HG03457 (cell line): Measurements from ENCODE around the gene SUMO3.
"Not testable (repeated sequence)": the region's sequence is repeated elsewhere in the genome, so short reads cannot be mapped to it uniquely, and the experiment has no call there.

ENCODE experiments used
- ATAC-seq: cut with Tn5 transposase; IDR thresholded peaks from one replicate; pipeline ENCODE4 v1.9.1; 2021; ENCODE audit warnings: moderate number of reproducible peaks; ENCODE audit not compliant: unreplicated experiment

Gene SUMO3

GRCh38 chr21:44847261-44848056 lies 29.6 kb upstream of the SUMO3 start:
- ATAC-seq, result no peak

GRCh38 chr21:44846485-44847260 lies 28.8 kb upstream of the SUMO3 start:
- no peak for ATAC-seq

- ATAC-seq, result no peak
Measured at GRCh38 chr21:44846224-44846484, 28.3 kb upstream of the SUMO3 start.

GRCh38 chr21:44845418-44846223 lies 27.8 kb upstream of the SUMO3 start:
- no peak for ATAC-seq

GRCh38 chr21:44844256-44844655 lies 26.4 kb upstream of the SUMO3 start:
- ATAC-seq, result no peak

- ATAC-seq, result no peak
Measured at GRCh38 chr21:44842721-44843445, 25.0 kb upstream of the SUMO3 start.

GRCh38 chr21:44842087-44842486 lies 24.2 kb upstream of the SUMO3 start:
- ATAC-seq, result no peak

GRCh38 chr21:44840771-44841170 lies 22.9 kb upstream of the SUMO3 start:
- ATAC-seq, result no peak

GRCh38 chr21:44838951-44839350 lies 21.1 kb upstream of the SUMO3 start:
- no peak for ATAC-seq

GRCh38 chr21:44838039-44838895 lies 20.4 kb upstream of the SUMO3 start:
- ATAC-seq, result no peak

GRCh38 chr21:44837537-44837936 lies 19.7 kb upstream of the SUMO3 start:
- ATAC-seq, result no peak

- no peak for ATAC-seq
Measured at GRCh38 chr21:44836666-44837471, 19.0 kb upstream of the SUMO3 start.

- ATAC-seq, result no peak
Measured at GRCh38 chr21:44836349-44836665, 18.4 kb upstream of the SUMO3 start.

- ATAC-seq, result no peak
Measured at GRCh38 chr21:44835647-44835973, 17.7 kb upstream of the SUMO3 start.

GRCh38 chr21:44834951-44835646 lies 17.2 kb upstream of the SUMO3 start:
- ATAC-seq, result no peak

- no peak for ATAC-seq
Measured at GRCh38 chr21:44834231-44834950, 16.5 kb upstream of the SUMO3 start.

- ATAC-seq, result no peak
Measured at GRCh38 chr21:44833663-44834062, 15.8 kb upstream of the SUMO3 start.

- not testable (repeated sequence) for ATAC-seq
Measured at GRCh38 chr21:44832516-44833255, 14.8 kb upstream of the SUMO3 start.
